ENCODE data around the gene AZIN2.

AZIN2 gene

DNA sequence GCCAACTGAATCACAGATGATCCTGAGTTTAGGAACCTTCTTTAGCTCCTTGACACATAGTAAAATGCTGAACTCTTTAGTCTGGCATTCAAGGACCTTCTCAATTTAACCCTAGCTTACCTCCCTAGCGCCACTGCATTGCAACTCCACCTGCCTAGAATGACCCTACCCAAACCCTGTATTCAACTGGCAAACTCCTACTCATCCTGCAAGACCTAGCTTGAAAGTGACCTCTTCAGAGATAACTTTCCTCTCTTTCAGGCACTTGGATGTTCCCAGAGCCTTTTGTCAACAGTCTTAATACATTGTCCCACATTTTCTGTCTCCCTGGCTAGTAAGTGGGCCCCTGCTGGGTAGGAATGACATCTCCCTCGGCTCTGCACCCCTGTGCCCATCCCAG lies 81.2 kb downstream of the AZIN2 start:
- Mint-ChIP-seq H3K4me1 (peaks cover 56% of the 10 kb centered on the region), H3K27me3 (ENCODE audit: low read depth) (no peaks in the 10 kb centered on the region), H3K4me3 (peak overlapping the region in 1 of 3 experiments; percentile 26), H3K9me3 (no peaks in the 10 kb centered on the region), H3K36me3 (ENCODE audit: low read depth) (peaks cover 27% of the 10 kb centered on the region), H3K27ac (peak overlapping the region; percentile 97 to 99 (median 98))
- TF ChIP-seq, protein P1, sequence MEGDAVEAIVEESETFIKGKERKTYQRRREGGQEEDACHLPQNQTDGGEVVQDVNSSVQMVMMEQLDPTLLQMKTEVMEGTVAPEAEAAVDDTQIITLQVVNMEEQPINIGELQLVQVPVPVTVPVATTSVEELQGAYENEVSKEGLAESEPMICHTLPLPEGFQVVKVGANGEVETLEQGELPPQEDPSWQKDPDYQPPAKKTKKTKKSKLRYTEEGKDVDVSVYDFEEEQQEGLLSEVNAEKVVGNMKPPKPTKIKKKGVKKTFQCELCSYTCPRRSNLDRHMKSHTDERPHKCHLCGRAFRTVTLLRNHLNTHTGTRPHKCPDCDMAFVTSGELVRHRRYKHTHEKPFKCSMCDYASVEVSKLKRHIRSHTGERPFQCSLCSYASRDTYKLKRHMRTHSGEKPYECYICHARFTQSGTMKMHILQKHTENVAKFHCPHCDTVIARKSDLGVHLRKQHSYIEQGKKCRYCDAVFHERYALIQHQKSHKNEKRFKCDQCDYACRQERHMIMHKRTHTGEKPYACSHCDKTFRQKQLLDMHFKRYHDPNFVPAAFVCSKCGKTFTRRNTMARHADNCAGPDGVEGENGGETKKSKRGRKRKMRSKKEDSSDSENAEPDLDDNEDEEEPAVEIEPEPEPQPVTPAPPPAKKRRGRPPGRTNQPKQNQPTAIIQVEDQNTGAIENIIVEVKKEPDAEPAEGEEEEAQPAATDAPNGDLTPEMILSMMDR (IDR thresholded peaks at IDR 0.05; ENCODE audit: unreplicated experiment in 3 of 3): no peak

DNA sequence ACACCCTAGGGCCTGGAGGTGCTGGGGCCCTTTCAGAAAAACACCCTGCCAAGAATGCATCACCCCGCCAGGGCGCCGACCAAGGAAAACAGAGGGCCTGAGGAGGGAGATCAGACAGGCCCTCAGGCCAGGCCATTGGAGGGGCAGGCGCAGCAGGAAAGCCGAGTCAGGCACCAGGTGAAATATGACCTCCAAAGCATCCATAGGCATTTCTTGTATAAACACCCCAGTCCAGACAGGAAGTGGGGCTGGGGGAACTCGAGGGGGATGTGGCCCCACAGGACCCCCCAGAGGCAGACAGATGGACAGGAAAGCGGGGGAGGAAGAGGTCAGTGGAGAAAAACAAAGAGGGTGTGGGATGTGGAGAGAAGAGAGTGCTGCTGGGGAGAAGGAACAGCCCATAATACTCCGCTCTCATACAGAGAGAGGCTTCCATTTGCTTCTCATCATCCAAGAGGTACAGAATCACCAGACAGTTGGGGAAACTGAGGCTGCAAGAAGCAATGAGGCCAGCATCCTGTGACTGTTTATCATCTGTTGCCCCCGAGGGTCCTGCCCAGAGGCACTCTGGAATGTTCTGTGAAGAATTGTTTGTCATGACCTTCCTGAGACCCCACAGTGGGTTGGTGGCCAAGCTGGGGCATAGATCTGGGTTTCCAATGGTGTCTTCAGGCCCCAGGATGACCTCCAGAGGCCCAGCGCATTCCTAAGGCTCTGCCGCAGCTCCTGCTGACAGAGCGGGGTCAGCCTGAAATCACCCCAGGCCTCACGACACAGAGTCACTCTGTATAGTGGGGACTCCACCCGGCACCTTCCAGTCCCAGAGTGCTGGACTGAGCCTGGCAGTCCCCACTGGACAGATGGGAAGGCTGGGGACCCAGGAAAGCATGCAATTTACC lies 82.9 kb downstream of the AZIN2 start:
- Mint-ChIP-seq H3K9me3 (no peaks in the 10 kb centered on the region), H3K36me3 (ENCODE audit: low read depth) (peaks cover 25% of the 10 kb centered on the region), H3K27ac (peak overlapping the region; percentile 97 to 99 (median 98)), H3K27me3 (ENCODE audit: low read depth) (no peaks in the 10 kb centered on the region), H3K4me1 (peaks cover 71% of the 10 kb centered on the region), H3K4me3 (peak overlapping the region in 1 of 3 experiments; percentile 21)
- TF ChIP-seq, protein P1 (IDR thresholded peaks at IDR 0.05; ENCODE audit: unreplicated experiment in 3 of 3): no peak

DNA sequence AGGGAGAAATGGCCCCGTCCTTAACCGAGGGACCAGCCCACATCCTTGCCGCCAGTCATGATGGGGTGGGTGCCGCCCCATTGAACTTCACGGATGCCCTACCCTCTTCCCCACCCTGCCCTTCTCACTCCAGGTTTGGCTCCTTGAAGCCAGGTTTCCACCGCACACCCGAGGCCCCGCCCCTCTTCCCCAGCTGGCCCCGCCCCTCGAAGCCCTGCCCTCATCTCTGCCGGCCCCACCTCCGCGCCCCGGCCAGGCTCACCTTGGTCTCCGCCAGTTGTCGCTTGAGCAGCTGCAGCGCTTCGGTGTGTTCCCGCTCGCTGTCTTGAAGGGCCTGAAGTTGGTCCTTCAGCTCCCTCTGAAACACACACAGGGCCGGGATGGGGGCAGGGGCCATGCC lies 84.3 kb downstream of the AZIN2 start:
- TF ChIP-seq, protein P1 (IDR thresholded peaks at IDR 0.05; ENCODE audit: unreplicated experiment in 3 of 3): no peak
- Mint-ChIP-seq H3K4me3 (no peak overlapping the region), H3K36me3 (ENCODE audit: low read depth) (peaks cover 26% of the 10 kb centered on the region), H3K27ac (peak overlapping the region; percentile 73 to 92 (median 83)), H3K4me1 (peaks cover 79% of the 10 kb centered on the region), H3K9me3 (no peaks in the 10 kb centered on the region), H3K27me3 (ENCODE audit: low read depth) (no peaks in the 10 kb centered on the region)

DNA sequence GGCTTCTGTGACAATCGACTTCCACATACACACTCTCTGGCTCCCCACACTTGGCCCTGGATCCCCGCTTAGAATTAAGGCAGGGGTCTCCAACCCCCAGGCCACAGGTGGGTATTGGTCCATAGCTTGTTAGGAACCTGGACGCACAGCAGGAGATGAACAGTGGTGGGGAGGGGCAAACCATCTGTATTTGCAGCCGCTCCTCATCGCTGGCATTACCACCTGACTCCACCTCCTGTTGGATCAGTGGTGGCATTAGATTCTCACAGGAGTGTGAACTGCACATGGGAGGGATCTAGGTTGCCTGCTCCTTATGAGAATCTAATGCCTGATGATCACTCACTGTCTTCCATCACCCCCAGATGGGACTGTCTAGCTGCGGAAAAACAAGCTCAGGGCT lies 84.9 kb downstream of the AZIN2 start:
- peak overlapping the region; percentile 73 to 92 (median 83) for H3K27ac Mint-ChIP-seq
- H3K27me3 Mint-ChIP-seq (ENCODE audit: low read depth): peaks cover 3% of the 10 kb centered on the region
- no peaks in the 10 kb centered on the region for H3K9me3 Mint-ChIP-seq
- no peak overlapping the region for H3K4me3 Mint-ChIP-seq
- TF ChIP-seq, protein P1 (IDR thresholded peaks at IDR 0.05; ENCODE audit: unreplicated experiment in 3 of 3): no peak
- H3K36me3 Mint-ChIP-seq (ENCODE audit: low read depth): peaks cover 26% of the 10 kb centered on the region
- peaks cover 77% of the 10 kb centered on the region for H3K4me1 Mint-ChIP-seq

DNA sequence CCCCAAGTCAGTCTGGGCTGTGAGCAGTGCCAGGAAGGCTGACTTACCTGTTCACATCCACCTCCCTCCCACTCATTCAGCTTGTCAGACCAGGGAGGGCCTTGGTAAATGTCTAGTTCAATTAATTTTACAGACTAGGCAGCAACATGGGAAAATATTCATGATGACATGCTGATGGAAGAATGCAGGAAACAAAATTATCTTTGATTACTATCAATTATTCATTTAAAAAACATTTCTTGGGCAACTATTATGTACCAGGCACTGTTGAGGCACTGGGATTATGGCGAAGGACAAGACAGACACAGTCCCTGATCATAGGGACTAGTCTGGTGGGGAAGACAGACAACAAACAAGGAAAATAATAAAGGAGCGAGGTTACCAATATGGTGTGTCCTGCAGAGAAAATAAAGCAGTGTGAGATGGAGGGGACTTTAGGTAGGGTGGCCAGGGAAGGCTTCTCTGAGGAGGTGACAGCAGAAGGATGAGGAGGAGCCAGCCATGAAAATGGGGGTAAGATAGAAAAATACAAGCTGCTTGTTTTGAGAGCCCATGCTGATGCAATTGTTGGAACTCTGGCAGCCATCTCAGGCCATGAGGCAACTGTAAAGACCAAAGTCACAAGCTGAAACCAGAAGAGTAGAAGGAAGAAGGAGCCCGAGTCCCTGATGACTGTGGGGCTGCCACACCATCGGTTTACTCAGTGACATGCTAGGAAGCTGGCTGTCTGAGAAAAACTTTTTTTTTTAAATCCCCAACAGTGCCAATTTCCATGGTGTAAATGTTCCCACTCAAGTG lies 86.9 kb downstream of the AZIN2 start:
- Mint-ChIP-seq H3K27me3 (ENCODE audit: low read depth) (peaks cover 8% of the 10 kb centered on the region), H3K36me3 (ENCODE audit: low read depth) (peaks cover 28% of the 10 kb centered on the region), H3K4me1 (peaks cover 73% of the 10 kb centered on the region), H3K27ac (peak overlapping the region; percentile 7 to 89 (median 83)), H3K4me3 (no peak overlapping the region), H3K9me3 (no peaks in the 10 kb centered on the region)
- TF ChIP-seq, protein P1 (IDR thresholded peaks at IDR 0.05; ENCODE audit: unreplicated experiment in 3 of 3): no peak

Measured in nephron (organoid).